Measurements from ENCODE around the gene S100A2.
A peak's percentile ranks its signal among the peaks of the same experiment; 100 is the strongest.

The S100A2 gene

DNA sequence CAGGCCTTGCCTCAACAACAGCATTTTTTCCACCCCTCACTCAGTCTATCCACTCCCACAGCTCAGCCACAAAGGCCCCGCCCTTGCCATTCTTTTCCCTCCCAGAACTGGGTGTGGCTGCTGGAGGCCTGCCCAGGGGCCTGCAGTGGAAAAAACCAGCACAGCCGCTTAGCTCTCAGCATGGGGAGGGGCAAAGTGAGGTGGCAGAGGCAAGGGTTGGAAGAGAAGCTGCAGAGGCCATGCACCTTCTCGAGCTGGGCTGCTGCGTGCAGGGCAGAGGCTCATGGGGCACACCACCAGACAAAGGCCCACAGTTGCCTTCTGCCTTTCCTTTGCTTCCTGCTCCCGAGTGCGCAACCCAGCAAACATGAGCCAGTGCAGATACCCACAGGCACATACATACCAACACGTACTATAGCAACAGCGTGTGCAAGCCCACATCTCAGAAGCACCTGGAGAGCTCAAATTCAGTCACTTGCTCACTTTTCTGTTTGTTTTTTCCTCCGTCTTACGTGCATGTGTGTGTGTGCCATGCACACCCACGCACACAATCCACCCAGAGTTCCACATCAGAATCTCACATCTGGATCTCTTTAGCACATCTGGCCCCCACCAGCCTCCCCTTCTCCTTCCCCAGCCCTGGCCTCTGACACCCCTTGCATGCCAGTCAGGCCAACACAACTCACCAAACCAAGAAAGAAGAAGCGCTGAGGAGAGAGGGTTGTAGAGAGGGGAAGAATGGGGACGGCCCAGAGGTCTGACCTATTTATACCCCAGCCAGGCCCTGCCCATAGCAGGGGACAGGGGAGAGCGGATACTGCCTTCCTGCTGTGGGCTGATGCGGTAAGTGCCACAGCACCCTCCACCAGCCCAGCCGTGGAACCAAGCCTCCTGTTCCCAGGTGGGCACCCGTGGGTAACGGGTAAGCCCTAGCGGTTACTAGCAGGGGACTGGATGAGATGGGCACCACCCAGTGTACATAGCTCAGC, 20.3 kb downstream of the S100A2 start, which contains the start of gene S100A4:
TSS of gene S100A4 (minus strand) at position 740 of the 989 bp plus-strand sequence. CDS start 1,012 bp downstream, outside the sequence.
- peak; percentile 80 for DNase-seq (ENCODE audit: low read depth)

DNA sequence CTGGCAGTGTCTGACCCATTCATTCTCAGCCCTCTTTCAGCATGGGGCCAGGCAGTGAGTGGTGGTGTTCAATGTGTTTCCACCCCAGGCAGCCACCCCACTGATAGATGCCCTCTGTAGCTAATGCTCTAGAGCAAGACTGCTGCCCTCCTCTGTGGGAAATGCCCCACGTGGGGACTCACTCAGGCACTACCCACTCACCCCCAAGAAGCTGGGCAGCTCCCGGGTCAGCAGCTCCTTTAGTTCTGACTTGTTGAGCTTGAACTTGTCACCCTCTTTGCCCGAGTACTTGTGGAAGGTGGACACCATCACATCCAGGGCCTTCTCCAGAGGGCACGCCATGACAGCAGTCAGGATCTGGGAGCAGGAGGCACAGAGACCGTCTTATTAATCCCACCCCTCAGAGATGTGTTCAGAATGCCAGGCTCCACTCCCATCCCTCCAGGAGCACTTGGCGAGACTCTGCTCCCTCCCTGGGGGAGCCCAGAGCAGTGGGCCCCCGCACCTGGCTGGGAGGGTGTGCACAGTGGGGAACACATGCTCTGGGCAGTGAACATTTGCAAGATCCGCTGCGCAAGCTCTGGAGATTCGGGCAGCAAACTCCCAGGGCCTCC, 21.1 kb downstream of the S100A2 start:
- no peak for DNase-seq (ENCODE audit: low read depth)

DNA sequence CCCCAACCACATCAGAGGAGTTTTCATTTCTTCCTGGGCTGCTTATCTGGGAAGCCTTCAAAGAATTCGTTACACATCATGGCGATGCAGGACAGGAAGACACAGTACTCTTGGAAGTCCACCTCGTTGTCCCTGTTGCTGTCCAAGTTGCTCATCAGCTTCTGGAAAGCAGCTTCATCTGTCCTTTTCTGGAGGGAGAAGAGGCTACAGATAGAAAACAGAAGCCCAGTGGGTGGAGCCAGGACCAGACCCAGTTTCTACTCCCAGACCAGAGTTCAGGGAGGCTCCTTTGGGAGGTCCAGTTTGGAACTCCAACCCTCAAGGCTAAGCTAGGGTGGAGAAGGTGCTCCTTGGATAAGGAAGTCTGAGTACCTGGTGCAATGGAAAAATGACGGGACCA, 21.9 kb downstream of the S100A2 start:
- DNase-seq (ENCODE audit: low read depth) = no peak

DNA sequence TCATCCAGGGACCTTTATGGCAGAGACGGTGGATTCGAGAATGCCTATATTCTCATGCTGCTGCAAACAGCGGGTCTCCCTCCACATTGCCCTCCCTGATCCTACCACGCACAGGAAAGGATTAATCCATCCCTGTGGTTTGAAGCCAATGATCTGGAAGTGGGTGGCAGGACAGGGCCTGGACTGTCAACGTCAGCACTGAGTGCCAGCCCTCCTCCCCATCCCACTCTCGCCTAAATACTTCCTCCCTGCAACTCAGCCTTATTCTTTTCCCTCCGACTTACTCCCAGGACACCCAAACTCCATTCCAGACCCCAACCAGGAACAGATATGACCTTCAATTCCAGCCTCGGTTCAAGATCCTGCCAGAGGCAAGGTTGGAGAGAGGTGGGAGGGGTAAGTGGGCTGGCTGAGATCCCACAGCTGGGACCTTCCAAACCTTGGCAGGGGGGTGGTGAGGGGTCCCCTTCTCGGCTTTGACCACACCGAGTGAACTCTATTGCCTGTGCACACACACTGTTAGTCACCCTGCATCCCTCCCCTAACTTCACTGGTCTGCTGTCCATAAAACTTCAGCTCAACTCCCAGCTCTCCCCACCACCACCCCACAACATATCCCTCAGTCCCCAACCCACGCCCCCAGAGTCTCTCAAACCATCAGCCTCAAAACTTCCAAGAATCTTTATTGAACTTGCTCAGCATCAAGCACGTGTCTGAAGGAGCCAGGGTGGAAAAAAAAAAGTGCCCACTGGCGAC, 22.5 kb downstream of the S100A2 start:
- no peak for DNase-seq (ENCODE audit: low read depth)

DNA sequence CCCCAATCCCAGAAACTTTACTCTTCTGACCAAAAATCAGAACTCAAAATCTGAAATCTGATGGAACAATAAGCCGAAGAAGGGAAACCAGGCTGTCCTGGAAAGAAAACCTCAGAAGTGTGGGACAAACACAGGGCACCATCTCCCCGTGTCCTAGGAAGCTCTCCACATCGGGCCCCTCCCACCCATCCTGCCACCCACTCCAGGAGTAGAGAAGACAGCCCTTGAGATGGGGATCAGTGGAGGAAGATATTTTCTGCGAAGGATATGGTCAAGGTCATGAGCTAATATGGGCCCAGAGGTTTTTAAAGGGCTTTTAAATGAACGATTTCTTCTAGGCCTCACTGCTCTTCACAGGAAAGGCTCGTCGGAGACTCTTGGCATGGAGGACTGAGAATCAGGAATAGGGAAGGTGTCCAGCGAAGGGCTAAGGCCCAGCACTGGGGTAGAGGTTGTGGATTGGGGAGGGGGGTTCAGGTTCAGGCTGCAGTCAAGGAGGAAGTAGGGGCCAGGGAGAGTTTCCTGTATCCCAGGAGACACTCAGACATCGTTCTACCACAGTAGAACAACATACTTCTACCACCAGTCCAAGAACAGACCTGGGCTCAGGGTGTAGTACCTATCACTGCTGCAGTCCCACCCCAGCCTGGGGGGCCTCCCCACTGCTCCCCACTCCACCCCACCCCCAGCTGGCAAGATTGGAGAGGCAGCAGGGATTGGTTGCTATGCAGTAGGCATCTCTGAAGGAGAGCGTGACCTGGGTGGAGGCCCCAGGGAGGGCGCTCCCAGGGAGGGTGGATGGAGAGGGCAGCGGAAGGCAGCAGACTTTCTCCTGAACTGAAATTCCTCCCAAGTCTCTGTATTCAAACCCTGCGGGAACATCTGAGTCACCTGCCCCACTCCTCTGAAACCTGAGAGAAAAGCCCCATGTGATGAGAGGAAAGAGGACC, 23.7 kb downstream of the S100A2 start:
- no peak for DNase-seq (ENCODE audit: low read depth)

DNA sequence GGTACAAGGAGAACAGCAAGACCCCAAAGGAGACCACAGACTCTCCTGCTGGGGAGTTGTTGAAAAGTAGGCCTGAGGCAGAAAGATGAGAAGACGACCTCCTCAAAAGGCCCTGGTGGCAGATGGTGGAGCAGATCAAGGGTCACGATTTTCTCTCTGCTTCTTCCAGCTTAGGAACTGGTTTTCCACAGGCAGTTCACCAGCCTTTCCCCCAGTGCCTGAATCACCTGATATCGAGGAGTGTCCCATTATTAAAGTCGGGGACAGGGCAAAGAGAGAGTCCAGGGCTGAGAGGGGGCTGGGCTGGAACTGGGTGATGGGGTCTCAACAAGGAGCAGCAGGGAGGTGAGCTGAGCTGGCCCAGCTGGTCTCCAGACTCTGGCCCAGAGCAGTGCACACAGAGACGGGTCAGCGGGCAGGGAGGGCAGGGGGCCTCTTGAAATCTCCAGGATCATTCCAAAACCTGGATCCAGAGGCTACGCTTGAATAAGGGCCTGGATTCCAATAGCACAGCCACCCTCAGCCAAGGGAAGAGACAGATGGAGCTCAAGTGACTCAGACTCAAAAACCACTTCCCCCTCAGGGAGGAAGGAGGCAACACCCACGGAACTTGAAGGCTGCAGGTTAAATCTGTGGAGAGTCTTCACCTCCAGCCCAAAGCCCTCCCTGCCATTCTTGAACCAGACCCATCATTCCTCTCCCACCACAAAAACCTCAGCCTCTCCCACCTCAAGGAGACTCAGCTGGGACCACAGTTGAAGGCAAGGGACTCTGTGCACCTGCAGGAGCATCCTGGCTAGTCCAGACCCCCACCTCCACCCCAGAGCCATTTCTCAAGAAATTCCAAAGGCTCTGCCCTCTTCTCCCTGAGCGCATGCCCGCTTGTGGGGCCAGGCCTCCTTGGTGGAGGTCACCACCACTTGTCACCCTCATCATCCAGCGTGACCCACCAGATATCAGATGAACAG, 25.0 kb downstream of the S100A2 start, which contains the start of gene S100A5:
TSS of gene S100A5 (minus strand) at position 541 of the 968 bp plus-strand sequence. CDS start 743 bp downstream, outside the sequence.
- DNase-seq (ENCODE audit: low read depth) = no peak

DNA sequence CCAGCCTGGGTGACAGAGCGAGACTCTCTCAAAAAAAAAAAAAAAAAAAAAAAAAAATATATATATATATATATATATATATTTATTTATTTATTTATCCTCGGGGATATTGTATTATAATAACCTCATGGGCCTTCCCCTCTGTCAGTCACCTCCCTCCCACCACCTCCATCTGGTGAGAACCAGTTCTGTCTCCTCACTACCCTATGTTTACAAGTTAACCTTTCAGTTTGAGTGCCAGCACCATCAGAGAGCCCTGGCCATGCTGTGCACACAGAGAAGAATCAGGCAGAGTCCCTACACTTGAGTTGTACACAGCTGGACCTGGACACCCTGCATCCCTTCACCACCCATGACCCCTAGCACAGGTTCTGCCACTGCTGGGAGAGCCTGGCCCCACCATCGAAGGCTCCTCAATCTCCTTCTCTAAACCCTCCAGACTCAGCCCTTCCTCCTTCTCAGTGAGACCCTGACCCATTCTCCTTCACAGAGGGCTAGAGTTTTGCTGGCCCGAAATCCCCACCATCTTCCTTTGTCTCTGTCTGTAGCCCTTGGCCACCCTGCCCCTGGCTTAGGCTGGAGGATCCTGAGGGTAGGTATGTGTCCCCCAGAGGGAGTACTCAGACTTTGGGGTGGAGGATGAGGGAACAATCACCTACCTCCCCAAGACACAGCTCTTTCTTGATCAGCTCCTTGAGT, 26.1 kb downstream of the S100A2 start:
- no peak for DNase-seq (ENCODE audit: low read depth)

DNA sequence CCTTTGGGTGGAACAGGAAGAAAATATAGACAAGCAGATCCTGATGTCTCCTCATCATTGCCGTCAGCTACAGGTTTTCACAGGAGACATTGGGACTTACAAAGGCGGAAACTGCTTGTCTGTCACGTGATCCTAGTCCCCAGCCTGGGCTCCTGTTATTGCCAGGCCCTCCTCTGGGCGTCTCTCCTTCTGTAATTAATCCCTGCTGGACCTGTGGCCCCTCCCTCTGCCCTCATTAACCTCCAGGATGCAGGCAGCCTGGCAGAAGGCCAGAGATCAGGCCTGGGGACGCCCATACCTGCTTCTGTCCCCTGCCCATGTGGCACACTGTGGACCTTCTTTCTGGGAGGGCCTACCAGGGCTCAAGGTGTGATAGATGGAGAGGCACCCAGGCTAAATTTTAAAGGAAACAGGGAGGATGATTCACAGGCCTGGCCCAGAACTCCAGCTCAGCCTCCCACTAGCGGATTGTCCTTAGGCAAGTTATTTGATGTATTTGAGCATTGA, 27.3 kb downstream of the S100A2 start:
- DNase-seq (ENCODE audit: low read depth) = no peak

DNA sequence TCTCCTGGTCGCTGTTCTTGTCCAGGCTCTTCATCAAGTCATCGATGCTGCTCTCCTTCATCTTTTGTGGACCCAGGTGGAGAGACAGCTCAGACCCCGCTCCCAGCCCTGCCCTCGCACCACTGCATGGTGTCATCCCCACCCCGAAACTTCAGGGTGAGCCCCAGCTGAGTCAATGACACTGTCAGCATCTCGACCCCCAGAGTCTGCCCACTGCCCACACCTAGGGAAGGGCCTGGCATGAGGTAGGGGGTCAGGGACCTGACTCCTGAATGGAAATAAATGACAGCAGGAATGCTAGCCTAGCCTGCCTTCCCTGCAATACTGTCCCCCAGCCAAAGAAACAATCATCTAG, 28.3 kb downstream of the S100A2 start:
- DNase-seq (ENCODE audit: low read depth) = no peak

DNA sequence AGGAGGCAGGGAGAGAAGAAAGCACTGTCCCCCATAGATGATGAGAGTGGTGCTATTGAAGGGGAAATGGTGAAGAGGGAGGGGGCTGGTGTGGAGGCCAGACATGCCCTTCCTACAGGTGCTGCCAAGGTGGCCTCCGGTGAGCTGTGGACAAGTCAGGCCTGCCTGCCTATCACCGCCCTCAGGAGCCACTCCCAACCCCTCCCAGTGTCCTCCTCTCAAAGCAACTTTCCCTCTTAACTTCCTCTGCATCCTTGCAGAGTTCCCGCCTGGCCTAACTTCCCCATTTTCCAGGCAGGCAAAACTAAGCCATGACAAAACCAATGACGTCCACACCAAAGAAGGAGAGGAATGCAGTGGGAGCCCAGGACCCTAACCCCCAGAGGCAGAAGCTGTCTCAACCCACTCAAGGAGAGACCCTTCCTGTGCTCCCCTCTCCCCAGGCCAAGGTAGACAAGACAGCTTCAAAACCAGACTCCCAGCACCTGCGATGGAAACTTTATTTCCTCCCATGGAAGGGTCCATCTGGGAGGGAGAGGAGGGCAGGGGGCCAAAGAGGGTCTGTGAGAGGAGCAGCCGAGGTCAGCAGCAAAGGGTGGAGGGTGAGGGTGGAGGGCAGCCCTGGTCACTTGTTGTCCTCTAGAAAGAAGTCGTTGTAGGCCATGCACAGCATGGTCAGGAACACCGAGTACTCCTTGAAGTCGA, 28.8 kb downstream of the S100A2 start:
- DNase-seq (ENCODE audit: low read depth) = no peak

DNA sequence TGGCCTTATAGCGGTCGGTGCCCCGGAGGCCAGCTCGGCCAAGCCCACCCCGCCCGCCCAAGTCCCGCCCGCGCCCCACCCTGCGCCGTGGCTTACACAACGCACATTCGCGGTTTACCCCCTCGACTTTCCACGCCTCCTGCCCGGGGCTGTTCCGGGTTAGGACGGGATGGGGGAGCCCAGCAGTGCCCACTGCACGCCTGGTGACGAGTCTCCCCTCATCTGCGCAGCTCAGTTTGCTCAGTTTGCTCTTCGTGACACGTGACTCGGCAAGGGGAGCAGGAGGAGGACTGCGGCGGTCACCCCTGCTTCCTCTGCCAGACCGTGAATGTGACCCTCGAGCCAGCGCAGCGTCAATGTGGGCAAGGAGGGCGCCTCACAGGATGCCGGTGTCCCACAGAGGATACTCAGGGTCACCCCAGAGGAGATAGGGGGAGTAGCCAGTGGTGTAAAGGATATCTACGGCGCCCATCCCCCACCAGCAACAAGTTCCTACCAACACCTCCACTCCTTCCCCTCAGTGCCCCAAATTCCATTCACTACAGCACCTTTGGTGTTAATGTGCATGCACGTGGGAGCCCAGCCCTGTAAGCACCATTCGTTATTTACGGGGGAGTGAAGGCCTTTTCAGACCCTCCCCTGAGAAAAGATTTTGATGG, 29.5 kb downstream of the S100A2 start:
- DNase-seq (ENCODE audit: low read depth) = peak; percentile 82

DNA sequence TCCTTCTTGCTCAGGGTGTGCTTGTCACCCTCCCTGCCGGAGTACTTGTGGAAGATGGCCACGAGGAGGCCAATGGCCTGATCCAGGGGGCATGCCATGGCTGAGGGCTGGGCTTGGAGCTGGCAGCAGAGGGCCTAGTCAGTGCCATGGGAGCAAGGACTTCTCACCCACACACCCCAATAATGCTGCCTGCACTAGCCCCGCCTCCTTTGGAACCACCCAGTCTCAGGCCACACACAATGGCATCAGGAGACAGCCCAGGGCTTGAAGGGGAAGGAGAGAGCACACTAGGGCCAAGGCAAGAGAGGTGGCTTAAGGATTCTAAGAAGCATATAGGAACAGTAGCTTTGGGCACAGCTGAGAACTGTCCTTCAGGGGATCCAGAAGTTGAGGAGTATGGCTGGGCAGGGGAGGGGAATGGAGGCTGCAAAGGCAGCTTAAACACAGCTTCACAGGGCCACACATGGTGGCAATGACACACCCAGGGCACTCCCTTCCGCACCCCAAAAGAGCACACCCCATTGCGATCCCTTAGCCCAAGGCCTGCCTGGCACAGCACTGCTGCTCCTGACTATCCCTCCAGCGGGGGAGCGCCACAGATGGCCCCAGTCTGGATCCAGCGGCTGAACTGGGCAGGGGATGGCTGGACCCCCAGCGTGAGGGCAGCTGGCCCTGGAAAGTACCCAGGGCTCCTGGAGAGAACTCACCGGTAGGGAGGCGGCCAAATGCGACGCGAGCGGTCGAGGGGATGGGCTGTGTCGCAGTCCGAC, 30.2 kb downstream of the S100A2 start, which contains the start of gene S100A6:
TSS of gene S100A6 (minus strand) at position 750 of the 770 bp plus-strand sequence. CDS start at position 98, 652 bp downstream.
- DNase-seq (ENCODE audit: low read depth) = no peak

DNA sequence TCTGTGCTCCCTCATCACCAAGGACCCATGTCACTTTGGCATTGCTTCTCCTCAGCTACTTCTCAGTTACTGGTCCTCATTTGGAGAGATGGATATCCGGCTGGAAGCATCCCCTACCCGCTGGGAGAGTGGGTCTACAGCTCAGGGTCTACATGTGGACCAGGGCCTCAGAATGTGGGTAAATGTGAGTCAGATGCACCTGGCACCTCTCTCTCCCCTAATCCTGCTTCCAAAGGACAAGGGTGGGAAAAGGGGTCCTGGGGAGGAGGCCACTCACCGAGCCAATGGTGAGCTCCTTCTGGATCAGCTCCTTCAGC, 30.8 kb downstream of the S100A2 start:
- no peak for DNase-seq (ENCODE audit: low read depth)

DNA sequence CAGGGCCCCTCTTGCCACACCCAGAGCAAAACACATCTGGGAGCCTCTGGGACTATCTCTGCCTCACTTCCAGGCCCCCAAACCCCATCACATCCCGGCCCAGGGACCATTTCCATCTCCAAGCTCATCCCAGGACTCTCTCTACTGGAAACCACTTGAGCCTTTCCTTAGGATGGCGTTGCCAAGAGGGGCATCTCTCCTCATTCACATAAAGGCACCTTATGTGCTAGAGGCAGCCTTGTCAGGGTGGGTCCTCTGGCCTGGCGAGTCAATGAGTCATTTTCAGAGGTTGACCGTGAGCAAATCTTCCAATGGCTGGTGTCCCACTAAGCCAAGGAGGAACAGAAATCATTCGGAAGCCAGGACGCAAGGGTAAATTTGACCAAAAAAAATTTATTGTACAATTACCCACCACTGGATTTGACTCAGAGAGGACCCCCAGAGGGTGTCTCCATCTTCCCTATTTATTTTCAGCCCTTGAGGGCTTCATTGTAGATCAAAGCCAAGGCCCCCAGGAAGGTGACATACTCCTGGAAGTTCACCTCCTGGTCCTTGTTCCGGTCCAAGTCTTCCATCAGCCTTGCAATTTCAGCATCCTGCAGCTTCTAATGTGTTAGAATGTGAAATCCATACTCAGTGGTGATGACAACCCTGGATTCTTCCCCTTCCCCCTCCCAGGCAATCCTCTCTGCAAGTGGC, 31.3 kb downstream of the S100A2 start:
- no peak for DNase-seq (ENCODE audit: low read depth)

DNA sequence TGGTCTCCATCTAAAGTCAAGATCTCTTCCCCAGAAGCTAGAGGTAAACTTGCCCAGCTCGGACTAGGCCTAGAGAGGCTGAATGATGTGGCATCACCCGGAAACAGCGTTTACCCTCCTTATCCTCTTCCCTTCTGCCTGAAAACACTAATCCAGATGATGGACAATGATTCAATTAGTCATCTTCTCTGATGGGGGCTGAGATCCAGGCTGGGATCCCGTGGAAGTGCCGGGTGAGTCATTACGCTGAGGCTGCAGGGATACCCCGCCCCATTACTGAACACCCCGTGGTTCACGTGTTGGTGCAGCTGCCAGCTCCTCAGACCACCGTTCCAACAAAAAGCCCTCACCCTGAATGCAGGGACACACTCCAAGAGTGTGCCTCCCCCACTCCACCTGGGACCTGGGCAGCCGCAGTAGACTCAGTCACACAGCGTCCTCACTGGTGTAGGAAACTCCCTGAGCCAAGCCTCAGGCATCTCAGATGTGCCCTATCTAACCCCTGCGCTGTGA, 31.9 kb downstream of the S100A2 start:
- DNase-seq (ENCODE audit: low read depth) = peak; percentile 86

Measured in HS-27A (cell line).